Measurements from ENCODE around the gene OPN5.

OPN5 gene

GRCh38 chr6:47788498-47788884, 6.7 kb downstream of the OPN5 start:
- DNase-seq (ENCODE audit: low spot score) = no peak

GRCh38 chr6:47789553-47789952, 7.7 kb downstream of the OPN5 start:
- DNase-seq (ENCODE audit: low spot score) = no peak

GRCh38 chr6:47792216-47792733, 10.4 kb downstream of the OPN5 start:
- DNase-seq (ENCODE audit: low spot score) = no peak

GRCh38 chr6:47794577-47795135, 12.8 kb downstream of the OPN5 start:
- DNase-seq (ENCODE audit: low spot score) = no peak

- DNase-seq (ENCODE audit: low spot score) = no peak
Measured at GRCh38 chr6:47801984-47802383, 20.2 kb downstream of the OPN5 start.

- no peak for DNase-seq (ENCODE audit: low spot score)
Measured at GRCh38 chr6:47804821-47805220, 23.0 kb downstream of the OPN5 start.

- DNase-seq (ENCODE audit: low spot score) = no peak
Measured at GRCh38 chr6:47809873-47810272, 28.0 kb downstream of the OPN5 start.

GRCh38 chr6:47810885-47811284, 29.1 kb downstream of the OPN5 start:
- DNase-seq (ENCODE audit: low spot score) = no peak

GRCh38 chr6:47811443-47811842, 29.6 kb downstream of the OPN5 start:
- no peak for DNase-seq (ENCODE audit: low spot score)

GRCh38 chr6:47817749-47818148, 35.9 kb downstream of the OPN5 start:
- DNase-seq (ENCODE audit: low spot score) = no peak

- no peak for DNase-seq (ENCODE audit: low spot score)
Measured at GRCh38 chr6:47819461-47819860, 37.6 kb downstream of the OPN5 start.

GRCh38 chr6:47822856-47823554, 41.2 kb downstream of the OPN5 start:
- no peak for DNase-seq (ENCODE audit: low spot score)

- no peak for DNase-seq (ENCODE audit: low spot score)
Measured at GRCh38 chr6:47832386-47833100, 50.7 kb downstream of the OPN5 start.

GRCh38 chr6:47834196-47834595, 52.4 kb downstream of the OPN5 start:
- no peak for DNase-seq (ENCODE audit: low spot score)

GRCh38 chr6:47836046-47836445, 54.2 kb downstream of the OPN5 start:
- no peak for DNase-seq (ENCODE audit: low spot score)

- DNase-seq (ENCODE audit: low spot score) = no peak
Measured at GRCh38 chr6:47836639-47837038, 54.8 kb downstream of the OPN5 start.

- DNase-seq (ENCODE audit: low spot score) = no peak
Measured at GRCh38 chr6:47839645-47840044, 57.8 kb downstream of the OPN5 start.

GRCh38 chr6:47844881-47845280, 63.0 kb downstream of the OPN5 start:
- DNase-seq (ENCODE audit: low spot score) = peak; percentile 5

- DNase-seq (ENCODE audit: low spot score) = no peak
Measured at GRCh38 chr6:47846752-47847151, 64.9 kb downstream of the OPN5 start.

- no peak for DNase-seq (ENCODE audit: low spot score)
Measured at GRCh38 chr6:47851091-47851490, 69.3 kb downstream of the OPN5 start.

- no peak for DNase-seq (ENCODE audit: low spot score)
Measured at GRCh38 chr6:47852727-47853126, 70.9 kb downstream of the OPN5 start.

- DNase-seq (ENCODE audit: low spot score) = no peak
Measured at GRCh38 chr6:47853766-47854165, 71.9 kb downstream of the OPN5 start.

- no peak for DNase-seq (ENCODE audit: low spot score)
Measured at GRCh38 chr6:47854971-47855370, 73.1 kb downstream of the OPN5 start.
